Spleen (tissue), 11 donors: ENCODE data around the gene NLRP11. TPM values are rescaled to one million over a fixed set of nuclear protein-coding genes. Genes with fewer than 3 reads are reported as not detected.

Source experiments
- DNase-seq: peaks from one replicate; pipeline ENCODE4 v3.0.0-alpha.2; 2020
- H3K27ac ChIP-seq, 8 donors: fragments of 200-600 bp; sonication (generic) in 7 of 8; 1 replicate in 4 of 8; 2 replicates in 4 of 8; pipeline versions ENCODE4 v1.5.0 to v1.8.0; 2016 to 2021; ENCODE audit warnings: inconsistent platforms in 4 of 8, mild to moderate bottlenecking in 4 of 8, moderate library complexity in 1 of 8
- H3K27me3 ChIP-seq, 7 donors: fragments of 200-600 bp; sonication (generic) in 6 of 7; replicated peaks in 1 of 7; 1 replicate in 4 of 7; 2 replicates in 3 of 7; pipeline versions ENCODE4 v1.5.0 to v1.8.0; 2016 to 2021; ENCODE audit warnings: inconsistent platforms in 3 of 7, mild to moderate bottlenecking in 1 of 7
- H3K36me3 ChIP-seq, 6 donors: fragments of 200-600 bp; sonication (generic) in 5 of 6; 1 replicate in 4 of 6; 2 replicates in 2 of 6; pipeline versions ENCODE4 v1.5.0 to v1.8.0; 2016 to 2021; ENCODE audit warnings: inconsistent platforms in 2 of 6
- H3K4me1 ChIP-seq, 6 donors: fragments of 200-600 bp; sonication (generic) in 5 of 6; 1 replicate in 3 of 6; 2 replicates in 3 of 6; pipeline versions ENCODE4 v1.5.0 to v1.8.0; 2016 to 2021; ENCODE audit warnings: inconsistent platforms in 3 of 6
- H3K4me3 ChIP-seq, 8 donors: fragments of 200-600 bp; sonication (generic) in 7 of 8; 1 replicate in 4 of 8; 2 replicates in 4 of 8; pipeline versions ENCODE4 v1.5.0 to v1.8.0; 2016 to 2021; ENCODE audit warnings: inconsistent platforms in 4 of 8, mild to moderate bottlenecking in 4 of 8, moderate library complexity in 2 of 8
- H3K9me3 ChIP-seq, 8 donors: fragments of 200-600 bp; sonication (generic) in 7 of 8; 1 replicate in 4 of 8; 2 replicates in 4 of 8; pipeline versions ENCODE4 v1.5.0 to v1.8.0; 2016 to 2021; ENCODE audit warnings: inconsistent platforms in 4 of 8
- POLR2A ChIP-seq, 3 donors: fragments of 450-650 bp; IDR thresholded peaks; one replicate each; pipeline ENCODE4 v1.5.1; 2017; ENCODE audit warnings: antibody characterized with exemption in 3 of 3, mild to moderate bottlenecking in 1 of 3
- POLR2AphosphoS5 ChIP-seq, 3 donors: sonication (generic); formaldehyde crosslinking; IDR thresholded peaks; one replicate each; pipeline ENCODE4 v1.5.1; 2017; ENCODE audit warnings: antibody characterized with exemption in 3 of 3
- WGBS, 5 donors: extraction: QIAGEN DNeasy Blood & Tissue Kit in 3 of 5; methylation state at CpG; one replicate each; pipeline versions ENCODE4 v1.1.5 to v1.1.7; 2013 to 2018; 5-methylcytosine and 5-hydroxymethylcytosine counted together
- intact Hi-C: fragments of 100-400 bp; cut with DNase I; formaldehyde crosslinking; loops from one replicate; pipeline ENCODE4 v1.15.0; 2023; ENCODE audit warnings: low total_unique reads
- polyA plus RNA-seq, 3 donors: library from polyadenylated mRNA; stranded (reverse); fragments of 200-250 nt; gene quantifications; one replicate each; pipeline ENCODE4 v1.2.1, GENCODE V29; 2013
- total RNA-seq, 7 donors: library from RNA; depleted of rRNA in 3 of 7; stranded (reverse); fragments of >200 nt in 3 of 7; fragmentation: NEBNext Ultra II Directional in 4 of 7; extraction: Animal tissue kit (Norgen Biotek cat#: 25700) in 4 of 7; gene quantifications; one replicate each; pipeline versions ENCODE4 v1.1.0 to v1.2.1, GENCODE V29; 2016 to 2021
- TF ChIP-seq, protein P1 (sequence below), 11 experiments: fragments of 200-600 bp in 7 of 11; fragments of 450-650 bp in 4 of 11; sonication (generic) in 4 of 11; IDR thresholded peaks in 8 of 11; conservative IDR thresholded peaks in 3 of 11; 1 replicate in 7 of 11; 2 replicates in 4 of 11; pipeline versions ENCODE4 v1.4.0 to v1.8.0; 2016 to 2021; ENCODE audit warnings: antibody characterized with exemption in 11 of 11, inconsistent platforms in 4 of 11, mild to moderate bottlenecking in 1 of 11
- donor health status: healthy with polysubstance abuse.
- donor health status: DM: no; HTN: no; CAD: no; lungs with moderate emphysema.
- donor health status: DM: no; HTN: no; CAD: no.
- donor health status: Bipolar disorder and iron deficiency.
- donor health status: healthy.
- donor health status: DM: no; HTN: no; CAD: no.
- donor health status: DM: yes; HTN: yes; CAD: no.

Gene NLRP11
- total and polyA plus RNA-seq, 10 donors = 0.03 to 0.22 (median 0.11) TPM; not detected in 6

DNA sequence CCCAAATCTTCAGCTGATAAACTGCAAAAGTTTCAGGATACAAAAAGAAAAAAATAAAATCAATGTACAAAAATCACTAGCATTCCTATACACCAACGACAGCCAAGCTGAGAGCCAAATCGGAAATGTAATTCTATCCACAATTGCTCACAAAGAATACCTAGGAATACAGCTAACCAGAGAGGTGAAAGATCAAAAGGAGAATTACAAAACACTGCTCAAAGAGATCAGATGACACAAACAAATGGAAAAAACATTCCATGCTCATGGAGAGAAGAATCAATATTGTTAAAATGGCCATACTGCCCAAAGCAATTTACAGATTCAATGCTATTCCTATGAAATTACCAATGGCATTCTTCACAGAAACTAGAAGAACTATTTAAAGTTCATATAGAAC lies 29.5 kb downstream of the NLRP11 start:
- TF ChIP-seq, protein P1, sequence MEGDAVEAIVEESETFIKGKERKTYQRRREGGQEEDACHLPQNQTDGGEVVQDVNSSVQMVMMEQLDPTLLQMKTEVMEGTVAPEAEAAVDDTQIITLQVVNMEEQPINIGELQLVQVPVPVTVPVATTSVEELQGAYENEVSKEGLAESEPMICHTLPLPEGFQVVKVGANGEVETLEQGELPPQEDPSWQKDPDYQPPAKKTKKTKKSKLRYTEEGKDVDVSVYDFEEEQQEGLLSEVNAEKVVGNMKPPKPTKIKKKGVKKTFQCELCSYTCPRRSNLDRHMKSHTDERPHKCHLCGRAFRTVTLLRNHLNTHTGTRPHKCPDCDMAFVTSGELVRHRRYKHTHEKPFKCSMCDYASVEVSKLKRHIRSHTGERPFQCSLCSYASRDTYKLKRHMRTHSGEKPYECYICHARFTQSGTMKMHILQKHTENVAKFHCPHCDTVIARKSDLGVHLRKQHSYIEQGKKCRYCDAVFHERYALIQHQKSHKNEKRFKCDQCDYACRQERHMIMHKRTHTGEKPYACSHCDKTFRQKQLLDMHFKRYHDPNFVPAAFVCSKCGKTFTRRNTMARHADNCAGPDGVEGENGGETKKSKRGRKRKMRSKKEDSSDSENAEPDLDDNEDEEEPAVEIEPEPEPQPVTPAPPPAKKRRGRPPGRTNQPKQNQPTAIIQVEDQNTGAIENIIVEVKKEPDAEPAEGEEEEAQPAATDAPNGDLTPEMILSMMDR (IDR thresholded peaks at IDR 0.05 in 8 of 11, conservative IDR thresholded peaks at IDR 0.05 in 3 of 11) = no peak
- no peak for TF ChIP-seq POLR2A (IDR thresholded peaks at IDR 0.05)
- no peak for TF ChIP-seq POLR2AphosphoS5 (IDR thresholded peaks at IDR 0.05)
- Histone ChIP-seq H3K9me3 (peaks cover 0 to 12% (median 6%) of the 10 kb centered on the region in 8 donors), H3K27ac (no peak overlapping the region), H3K36me3 (no peaks in the 10 kb centered on the region), H3K4me3 (no peak overlapping the region), H3K4me1 (no peaks in the 10 kb centered on the region), H3K27me3 (no peaks in the 10 kb centered on the region)
- DNase-seq = no peak
- 79 to 90% (median 88%) methylated on average over 2 of the region's 2 CpGs for WGBS, 5 donors
- intact Hi-C loops = no loop called here

DNA sequence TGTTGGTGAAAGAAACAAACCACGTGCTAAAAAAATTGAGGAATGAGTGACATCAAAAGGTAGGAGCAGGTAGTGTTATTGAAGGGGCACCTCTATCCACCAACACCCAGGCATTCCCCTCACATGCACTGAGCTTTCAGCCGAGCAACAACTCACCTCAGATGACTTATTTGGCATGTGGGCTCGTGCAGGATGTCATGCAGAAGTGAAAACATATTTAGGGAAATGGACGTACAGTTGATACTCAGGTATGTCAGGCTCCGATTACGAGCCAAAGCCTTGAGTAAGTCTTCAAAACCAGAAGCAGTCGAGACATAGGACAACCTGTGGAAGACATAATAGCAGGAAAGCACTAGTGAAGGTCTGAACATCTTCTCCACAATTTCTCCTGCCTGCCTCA lies 30.4 kb downstream of the NLRP11 start:
- intact Hi-C loops = no loop called here
- H3K4me3 ChIP-seq = no peak overlapping the region
- WGBS, 5 donors = 65 to 68% (median 66%) methylated on average over 7 of the region's 7 CpGs
- no peak for DNase-seq
- H3K27ac ChIP-seq = no peak overlapping the region
- H3K9me3 ChIP-seq = peaks cover 0 to 12% (median 6%) of the 10 kb centered on the region in 8 donors
- H3K4me1 ChIP-seq = no peaks in the 10 kb centered on the region
- no peaks in the 10 kb centered on the region for H3K27me3 ChIP-seq
- H3K36me3 ChIP-seq = no peaks in the 10 kb centered on the region
- TF ChIP-seq POLR2AphosphoS5 (IDR thresholded peaks at IDR 0.05) (no peak), POLR2A (IDR thresholded peaks at IDR 0.05) (no peak)
- TF ChIP-seq, protein P1 (IDR thresholded peaks at IDR 0.05 in 8 of 11, conservative IDR thresholded peaks at IDR 0.05 in 3 of 11) = no peak

DNA sequence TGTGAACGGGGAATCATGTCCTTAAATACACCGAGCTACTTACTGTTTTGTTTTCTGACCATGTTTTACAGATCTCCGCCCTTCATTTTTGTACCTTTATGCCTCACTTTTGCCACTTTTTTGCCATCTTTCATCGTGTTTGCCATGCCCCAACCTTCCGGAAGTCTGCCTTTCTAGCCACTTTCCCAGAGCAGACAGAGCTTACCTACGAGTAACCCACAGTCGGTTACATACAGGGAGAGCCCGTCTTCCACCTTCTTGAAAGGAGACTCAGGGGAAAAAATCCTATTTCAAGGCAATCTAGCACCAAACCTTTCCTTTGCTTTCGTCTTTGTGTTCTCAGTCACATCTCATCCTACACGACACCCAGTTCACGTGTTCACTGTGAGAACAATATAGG lies 36.8 kb downstream of the NLRP11 start:
- H3K27ac ChIP-seq = no peak overlapping the region
- TF ChIP-seq, protein P1 (IDR thresholded peaks at IDR 0.05 in 8 of 11, conservative IDR thresholded peaks at IDR 0.05 in 3 of 11) = no peak
- TF ChIP-seq POLR2AphosphoS5 (IDR thresholded peaks at IDR 0.05) = no peak
- TF ChIP-seq POLR2A (IDR thresholded peaks at IDR 0.05) = no peak
- no peaks in the 10 kb centered on the region for H3K9me3 ChIP-seq
- WGBS, 5 donors = 89 to 91% (median 90%) methylated on average over 11 of the region's 11 CpGs
- peaks cover 0 to 4% (median 0%) of the 10 kb centered on the region in 7 donors for H3K27me3 ChIP-seq
- H3K4me3 ChIP-seq = no peak overlapping the region
- H3K4me1 ChIP-seq = no peaks in the 10 kb centered on the region
- no peak for DNase-seq
- H3K36me3 ChIP-seq = no peaks in the 10 kb centered on the region
- intact Hi-C loops = no loop called here

- Histone ChIP-seq H3K27me3 (peaks cover 0 to 38% (median 0%) of the 10 kb centered on the region in 7 donors), H3K36me3 (no peaks in the 10 kb centered on the region), H3K9me3 (no peaks in the 10 kb centered on the region), H3K4me1 (no peaks in the 10 kb centered on the region), H3K27ac (no peak overlapping the region), H3K4me3 (no peak overlapping the region)
- 70 to 83% (median 75%) methylated on average over 5 of the region's 5 CpGs for WGBS, 5 donors
- DNase-seq = no peak
- no peak for TF ChIP-seq POLR2A (IDR thresholded peaks at IDR 0.05)
- TF ChIP-seq POLR2AphosphoS5 (IDR thresholded peaks at IDR 0.05) = no peak
- TF ChIP-seq, protein P1 (IDR thresholded peaks at IDR 0.05 in 8 of 11, conservative IDR thresholded peaks at IDR 0.05 in 3 of 11) = no peak
- intact Hi-C loops = no loop called here
Observed at GRCh38 chr19:55781112-55781511, 50.7 kb downstream of the NLRP11 start.
